ENCODE data around the gene LRRC3.

GRCh38 chr21:44425895-44426662 is 29.2 kb upstream of the LRRC3 start:
- TF ChIP-seq, protein P1, sequence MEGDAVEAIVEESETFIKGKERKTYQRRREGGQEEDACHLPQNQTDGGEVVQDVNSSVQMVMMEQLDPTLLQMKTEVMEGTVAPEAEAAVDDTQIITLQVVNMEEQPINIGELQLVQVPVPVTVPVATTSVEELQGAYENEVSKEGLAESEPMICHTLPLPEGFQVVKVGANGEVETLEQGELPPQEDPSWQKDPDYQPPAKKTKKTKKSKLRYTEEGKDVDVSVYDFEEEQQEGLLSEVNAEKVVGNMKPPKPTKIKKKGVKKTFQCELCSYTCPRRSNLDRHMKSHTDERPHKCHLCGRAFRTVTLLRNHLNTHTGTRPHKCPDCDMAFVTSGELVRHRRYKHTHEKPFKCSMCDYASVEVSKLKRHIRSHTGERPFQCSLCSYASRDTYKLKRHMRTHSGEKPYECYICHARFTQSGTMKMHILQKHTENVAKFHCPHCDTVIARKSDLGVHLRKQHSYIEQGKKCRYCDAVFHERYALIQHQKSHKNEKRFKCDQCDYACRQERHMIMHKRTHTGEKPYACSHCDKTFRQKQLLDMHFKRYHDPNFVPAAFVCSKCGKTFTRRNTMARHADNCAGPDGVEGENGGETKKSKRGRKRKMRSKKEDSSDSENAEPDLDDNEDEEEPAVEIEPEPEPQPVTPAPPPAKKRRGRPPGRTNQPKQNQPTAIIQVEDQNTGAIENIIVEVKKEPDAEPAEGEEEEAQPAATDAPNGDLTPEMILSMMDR (IDR thresholded peaks at IDR 0.05; ENCODE audit: low read depth, low read length, missing input control): no peak
- TF ChIP-seq, protein P2, sequence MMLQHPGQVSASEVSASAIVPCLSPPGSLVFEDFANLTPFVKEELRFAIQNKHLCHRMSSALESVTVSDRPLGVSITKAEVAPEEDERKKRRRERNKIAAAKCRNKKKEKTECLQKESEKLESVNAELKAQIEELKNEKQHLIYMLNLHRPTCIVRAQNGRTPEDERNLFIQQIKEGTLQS (IDR thresholded peaks at IDR 0.05): no peak
- TF ChIP-seq TAF1 (conservative IDR thresholded peaks at IDR 0.05) (no peak), HNF4G (IDR thresholded peaks at IDR 0.05) (no peak)
- TF ChIP-seq, protein P3, sequence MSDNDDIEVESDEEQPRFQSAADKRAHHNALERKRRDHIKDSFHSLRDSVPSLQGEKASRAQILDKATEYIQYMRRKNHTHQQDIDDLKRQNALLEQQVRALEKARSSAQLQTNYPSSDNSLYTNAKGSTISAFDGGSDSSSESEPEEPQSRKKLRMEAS (IDR thresholded peaks at IDR 0.05): no peak
